ENCODE measurements around the gene TMEM120A. TPM values are rescaled to one million over a fixed set of nuclear protein-coding genes. Genes with fewer than 3 reads are reported as not detected.

Gene TMEM120A
- total RNA-seq, 4 donors from 2014 or later, result 14.4 to 53.9 (median 20.1) TPM

DNA sequence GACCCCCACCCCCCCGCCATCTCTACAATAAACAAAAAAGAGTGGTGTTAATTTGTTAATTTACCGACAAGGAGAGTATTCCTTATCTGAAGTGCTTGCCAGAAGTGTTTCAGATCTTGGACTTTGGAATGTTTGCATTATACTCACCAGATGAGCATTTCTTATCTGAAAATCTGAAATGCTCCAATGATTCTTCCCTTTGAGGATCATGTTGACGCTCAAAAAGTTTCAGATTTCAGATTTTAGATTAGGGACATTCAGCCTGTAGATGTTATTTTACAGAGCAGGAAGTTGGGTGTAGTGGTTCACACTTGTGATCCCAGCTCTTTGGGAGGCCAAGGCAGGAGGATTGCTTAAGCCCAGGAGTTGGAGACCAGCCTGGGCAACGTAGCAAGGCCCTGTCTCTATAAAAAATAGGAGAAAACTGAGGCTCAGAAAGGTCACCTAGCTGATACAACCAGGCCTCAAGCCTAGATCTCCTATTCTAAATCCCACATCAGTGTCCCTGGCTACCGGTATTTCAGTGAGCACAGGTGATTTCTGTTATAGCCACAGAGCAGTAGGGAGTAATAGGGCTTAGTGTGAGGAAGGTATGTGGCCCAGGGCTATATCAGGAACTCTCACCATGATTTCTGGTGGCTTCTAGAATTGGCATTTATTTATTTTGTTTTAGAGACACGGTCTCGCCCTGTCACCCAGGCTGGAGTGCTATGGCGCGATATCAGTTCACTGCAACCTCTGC, 35.4 kb downstream of the TMEM120A start:
- WGBS, 2 donors, result 93% methylated on average over 9 of the region's 9 CpGs
- intact Hi-C loops (cut with DNase I), result no loop called here
- Histone ChIP-seq H3K27me3 (no peaks in the 10 kb centered on the region), H3K9me3 (no peaks in the 10 kb centered on the region), H3K27ac (no peak overlapping the region), H3K4me3 (no peak overlapping the region), H3K4me1 (peaks cover 4 to 43% (median 6%) of the 10 kb centered on the region in 3 donors), H3K36me3 (peaks cover 12 to 96% (median 22%) of the 10 kb centered on the region in 3 donors)
- TF ChIP-seq, protein P1, sequence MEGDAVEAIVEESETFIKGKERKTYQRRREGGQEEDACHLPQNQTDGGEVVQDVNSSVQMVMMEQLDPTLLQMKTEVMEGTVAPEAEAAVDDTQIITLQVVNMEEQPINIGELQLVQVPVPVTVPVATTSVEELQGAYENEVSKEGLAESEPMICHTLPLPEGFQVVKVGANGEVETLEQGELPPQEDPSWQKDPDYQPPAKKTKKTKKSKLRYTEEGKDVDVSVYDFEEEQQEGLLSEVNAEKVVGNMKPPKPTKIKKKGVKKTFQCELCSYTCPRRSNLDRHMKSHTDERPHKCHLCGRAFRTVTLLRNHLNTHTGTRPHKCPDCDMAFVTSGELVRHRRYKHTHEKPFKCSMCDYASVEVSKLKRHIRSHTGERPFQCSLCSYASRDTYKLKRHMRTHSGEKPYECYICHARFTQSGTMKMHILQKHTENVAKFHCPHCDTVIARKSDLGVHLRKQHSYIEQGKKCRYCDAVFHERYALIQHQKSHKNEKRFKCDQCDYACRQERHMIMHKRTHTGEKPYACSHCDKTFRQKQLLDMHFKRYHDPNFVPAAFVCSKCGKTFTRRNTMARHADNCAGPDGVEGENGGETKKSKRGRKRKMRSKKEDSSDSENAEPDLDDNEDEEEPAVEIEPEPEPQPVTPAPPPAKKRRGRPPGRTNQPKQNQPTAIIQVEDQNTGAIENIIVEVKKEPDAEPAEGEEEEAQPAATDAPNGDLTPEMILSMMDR (IDR thresholded peaks at IDR 0.05), result no peak
- no peak for TF ChIP-seq POLR2A (IDR thresholded peaks at IDR 0.05)
- DNase-seq, result no peak

DNA sequence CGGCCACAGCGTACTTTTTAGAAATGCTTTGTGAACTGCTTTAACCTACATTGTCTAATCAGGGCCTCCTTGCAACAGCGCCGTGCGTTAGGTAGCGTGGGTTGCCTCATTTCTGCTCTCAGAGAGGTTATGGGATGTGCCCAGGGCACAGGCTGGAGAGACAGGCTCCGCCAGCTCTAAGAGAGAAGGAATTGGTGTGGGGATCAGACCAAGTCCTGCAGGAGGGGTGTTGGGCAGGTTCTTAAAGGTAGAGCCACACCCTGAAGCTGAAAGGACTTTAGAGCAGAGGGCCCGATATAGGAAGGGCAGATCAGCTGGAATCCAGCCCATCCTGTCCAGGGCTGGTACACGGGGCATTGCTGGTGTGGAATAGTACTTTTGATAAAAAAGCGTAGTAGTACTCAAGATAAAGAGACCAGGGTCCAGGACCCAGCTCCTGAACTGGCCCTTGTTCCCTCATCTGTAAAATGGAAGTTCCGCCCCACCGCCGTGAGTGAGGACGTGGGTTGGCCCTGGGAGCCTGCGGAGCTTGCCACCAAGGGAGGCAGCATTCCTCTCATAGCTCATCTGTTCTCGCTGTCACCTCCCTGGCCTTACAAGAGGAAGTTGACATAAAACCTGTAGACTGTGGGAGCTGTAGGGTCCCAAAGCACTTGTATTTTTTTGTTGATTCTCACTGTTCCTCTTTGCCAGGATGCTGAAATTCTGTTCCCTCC, 37.2 kb downstream of the TMEM120A start:
- intact Hi-C loops (cut with DNase I), result no loop called here
- Histone ChIP-seq H3K36me3 (peaks cover 12 to 86% (median 22%) of the 10 kb centered on the region in 3 donors), H3K4me3 (no peak overlapping the region), H3K4me1 (peaks cover 1 to 26% (median 4%) of the 10 kb centered on the region in 3 donors), H3K27me3 (no peaks in the 10 kb centered on the region), H3K9me3 (no peaks in the 10 kb centered on the region), H3K27ac (peak overlapping the region; percentile 18 to 74 (median 66))
- no peak for TF ChIP-seq POLR2A (IDR thresholded peaks at IDR 0.05)
- TF ChIP-seq, protein P1 (IDR thresholded peaks at IDR 0.05), result no peak
- no peak for DNase-seq
- WGBS, 2 donors, result 83 to 84% methylated on average over 11 to 13 of the region's 16 CpGs

DNA sequence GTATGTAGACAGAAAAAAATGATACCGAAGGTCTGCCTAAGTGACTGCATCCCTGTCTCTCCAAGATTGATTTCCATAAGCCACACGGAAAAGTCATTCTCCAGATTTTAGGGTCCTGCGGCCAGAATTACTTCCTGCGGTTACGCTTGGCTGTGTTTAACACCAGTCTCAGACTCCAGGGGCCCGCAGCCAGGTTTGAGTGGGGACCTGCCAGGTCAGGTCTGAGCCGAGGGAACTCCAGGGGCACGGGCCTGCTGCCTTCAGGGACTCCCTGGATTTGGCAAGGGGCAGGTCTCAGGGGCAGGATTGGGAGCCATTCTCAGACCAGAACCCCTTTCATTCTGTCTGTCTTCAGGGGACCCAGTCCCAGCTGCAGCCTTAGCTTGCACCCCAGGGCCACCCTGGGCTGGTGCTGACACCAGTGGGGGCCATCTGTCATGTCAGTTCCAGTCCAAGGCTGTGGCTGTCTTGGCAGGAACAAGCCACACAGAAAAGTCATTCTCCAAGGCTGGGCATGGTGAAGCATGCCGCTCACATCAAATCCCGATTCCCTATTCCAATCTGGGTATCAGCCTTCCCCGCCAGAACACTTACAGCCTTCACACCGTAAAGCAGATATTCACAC, 39.0 kb downstream of the TMEM120A start:
- peaks cover 12 to 71% (median 22%) of the 10 kb centered on the region in 3 donors for H3K36me3 ChIP-seq

DNA sequence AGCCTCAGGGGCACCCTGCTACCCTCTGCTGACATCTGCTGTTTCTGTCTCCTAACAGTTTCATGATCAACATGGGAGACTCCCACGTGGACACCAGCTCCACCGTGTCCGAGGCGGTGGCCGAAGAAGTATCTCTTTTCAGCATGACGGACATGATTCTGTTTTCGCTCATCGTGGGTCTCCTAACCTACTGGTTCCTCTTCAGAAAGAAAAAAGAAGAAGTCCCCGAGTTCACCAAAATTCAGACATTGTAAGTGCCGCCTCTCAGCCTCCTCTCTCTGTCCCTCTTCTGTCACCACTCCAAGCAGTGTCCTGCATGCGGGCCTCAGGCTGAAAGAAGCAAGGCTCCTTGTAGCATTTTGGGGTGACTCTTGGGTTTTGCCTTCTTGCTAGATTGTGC, 40.5 kb downstream of the TMEM120A start:
- WGBS, 2 donors, result 83 to 88% methylated on average over 11 of the region's 11 CpGs
- H3K9me3 ChIP-seq, result no peaks in the 10 kb centered on the region
- TF ChIP-seq, protein P1 (IDR thresholded peaks at IDR 0.05), result no peak
- TF ChIP-seq POLR2A (IDR thresholded peaks at IDR 0.05), result no peak
- H3K27me3 ChIP-seq, result no peaks in the 10 kb centered on the region
- intact Hi-C loops (cut with DNase I), result no loop called here
- H3K36me3 ChIP-seq, result peaks cover 12 to 56% (median 22%) of the 10 kb centered on the region in 3 donors
- H3K4me1 ChIP-seq, result peaks cover 9 to 44% (median 9%) of the 10 kb centered on the region in 3 donors
- no peak overlapping the region for H3K4me3 ChIP-seq
- H3K27ac ChIP-seq, result no peak overlapping the region
- DNase-seq, result no peak

More for the DNA sequence above, 39.0 kb downstream of the TMEM120A start:
- intact Hi-C loops (cut with DNase I), result no loop called here
- Histone ChIP-seq H3K4me1 (peaks cover 9 to 33% (median 9%) of the 10 kb centered on the region in 3 donors), H3K4me3 (no peak overlapping the region), H3K27ac (no peak overlapping the region), H3K27me3 (no peaks in the 10 kb centered on the region), H3K9me3 (no peaks in the 10 kb centered on the region)
- 87 to 92% methylated on average over 8 to 11 of the region's 12 CpGs for WGBS, 2 donors
- DNase-seq, result no peak
- TF ChIP-seq, protein P1 (IDR thresholded peaks at IDR 0.05), result no peak
- TF ChIP-seq POLR2A (IDR thresholded peaks at IDR 0.05), result no peak

All from esophagus squamous epithelium (tissue), 5 donors.